ENCODE measurements around the gene KDM6A.

The KDM6A gene

GRCh38 chrX:45128896-45129454, 256.0 kb downstream of the KDM6A start:
- Histone ChIP-seq H3K4me3 (ENCODE audit: low read depth, low read length) (no peak overlapping the region), H2BK120ac (ENCODE audit: insufficient read depth, low read length, poor library complexity) (no peak overlapping the region), H2BK5ac (ENCODE audit: low read depth, low read length, poor library complexity) (no peak overlapping the region), H2AK5ac (ENCODE audit: low read length) (no peak overlapping the region), H4K8ac (ENCODE audit: low read depth, low read length) (no peak overlapping the region), H3K79me1 (ENCODE audit: low read length) (no peaks in the 10 kb centered on the region), H3K18ac (ENCODE audit: low read length) (no peak overlapping the region), H4K91ac (ENCODE audit: low read depth, low read length) (no peak overlapping the region), H3K27me3 (ENCODE audit: insufficient read depth, low read length) (no peaks in the 10 kb centered on the region), H3K4me2 (ENCODE audit: low read length) (no peak overlapping the region), H3K4me1 (ENCODE audit: control insufficient read depth in 1 of 2, insufficient read depth in 2 of 2, low read length in 2 of 2) (no peaks in the 10 kb centered on the region), H4K12ac (ENCODE audit: low read depth, low read length) (no peak overlapping the region), H3K27ac (ENCODE audit: low read depth, low read length) (no peak overlapping the region), H3K14ac (ENCODE audit: low read length) (no peak overlapping the region), H3K9me3 (ENCODE audit: insufficient read depth, low read depth, low read length) (no peaks in the 10 kb centered on the region), H3K9ac (ENCODE audit: low read length) (no peak overlapping the region), H3K4ac (ENCODE audit: low read depth, low read length) (no peak overlapping the region), H2BK12ac (ENCODE audit: low read length) (no peak overlapping the region), H2AFZ (ENCODE audit: insufficient read depth, low read length, poor library complexity) (no peak overlapping the region), H3K23ac (ENCODE audit: low read length) (no peak overlapping the region), H3K79me2 (ENCODE audit: control insufficient read depth, insufficient read depth, low read length, poor library complexity) (no peaks in the 10 kb centered on the region), H3K36me3 (ENCODE audit: control insufficient read depth in 1 of 2, insufficient read depth in 2 of 2, low read length in 2 of 2) (no peaks in the 10 kb centered on the region)
- no CpG with 5 or more reads among the region's 4 CpGs for WGBS (ENCODE audit: extremely low coverage, insufficient coverage, insufficient read length)
- DNase-seq: no peak

- WGBS (ENCODE audit: extremely low coverage, insufficient coverage, insufficient read length): no CpG with 5 or more reads among the region's 3 CpGs
- H3K18ac ChIP-seq (ENCODE audit: low read length): no peak overlapping the region
- H4K12ac ChIP-seq (ENCODE audit: low read depth, low read length): no peak overlapping the region
- H3K9me3 ChIP-seq (ENCODE audit: insufficient read depth, low read depth, low read length): no peaks in the 10 kb centered on the region
- no peak overlapping the region for H3K23ac ChIP-seq (ENCODE audit: low read length)
- H2BK5ac ChIP-seq (ENCODE audit: low read depth, low read length, poor library complexity): no peak overlapping the region
- H3K14ac ChIP-seq (ENCODE audit: low read length): no peak overlapping the region
- H3K79me2 ChIP-seq (ENCODE audit: control insufficient read depth, insufficient read depth, low read length, poor library complexity): no peaks in the 10 kb centered on the region
- H2AFZ ChIP-seq (ENCODE audit: insufficient read depth, low read length, poor library complexity): no peak overlapping the region
- no peak overlapping the region for H3K9ac ChIP-seq (ENCODE audit: low read length)
- no peak overlapping the region for H3K4me3 ChIP-seq (ENCODE audit: low read depth, low read length)
- H3K4me2 ChIP-seq (ENCODE audit: low read length): no peak overlapping the region
- H3K27ac ChIP-seq (ENCODE audit: low read depth, low read length): no peak overlapping the region
- H3K4ac ChIP-seq (ENCODE audit: low read depth, low read length): no peak overlapping the region
- no peaks in the 10 kb centered on the region for H3K27me3 ChIP-seq (ENCODE audit: insufficient read depth, low read length)
- H3K79me1 ChIP-seq (ENCODE audit: low read length): no peaks in the 10 kb centered on the region
- H2BK120ac ChIP-seq (ENCODE audit: insufficient read depth, low read length, poor library complexity): no peak overlapping the region
- DNase-seq: no peak
- H3K36me3 ChIP-seq (ENCODE audit: control insufficient read depth in 1 of 2, insufficient read depth in 2 of 2, low read length in 2 of 2): no peaks in the 10 kb centered on the region
- H2AK5ac ChIP-seq (ENCODE audit: low read length): no peak overlapping the region
- H2BK12ac ChIP-seq (ENCODE audit: low read length): no peak overlapping the region
- H4K91ac ChIP-seq (ENCODE audit: low read depth, low read length): no peak overlapping the region
- H4K8ac ChIP-seq (ENCODE audit: low read depth, low read length): no peak overlapping the region
- H3K4me1 ChIP-seq (ENCODE audit: control insufficient read depth in 1 of 2, insufficient read depth in 2 of 2, low read length in 2 of 2): no peaks in the 10 kb centered on the region
Observed at GRCh38 chrX:45133465-45133864, 260.5 kb downstream of the KDM6A start.

DNA sequence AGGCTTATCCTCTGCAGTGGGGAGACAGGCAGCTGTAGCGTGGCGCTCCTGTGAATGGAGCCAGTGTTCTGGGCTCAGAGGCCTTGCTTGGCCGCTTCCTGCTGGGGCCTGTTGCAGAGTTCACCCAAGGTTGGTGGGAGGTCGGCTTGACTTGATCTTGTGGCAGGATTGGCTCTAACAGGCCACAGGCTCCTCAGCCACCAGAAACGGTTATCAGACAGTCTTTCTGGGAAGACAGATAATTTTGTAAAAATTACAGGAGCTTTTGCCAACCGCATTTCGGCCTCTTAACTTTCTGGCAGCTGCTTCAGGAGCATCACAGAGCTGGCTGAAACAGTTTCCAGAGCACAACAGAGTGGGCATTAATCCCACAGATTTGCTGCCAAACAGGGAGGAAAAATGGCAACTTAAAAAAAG, 261.3 kb downstream of the KDM6A start:
- Histone ChIP-seq H4K91ac (ENCODE audit: low read depth, low read length) (no peak overlapping the region), H3K27me3 (ENCODE audit: insufficient read depth, low read length) (no peaks in the 10 kb centered on the region), H2AK5ac (ENCODE audit: low read length) (no peak overlapping the region), H2BK5ac (ENCODE audit: low read depth, low read length, poor library complexity) (no peak overlapping the region), H3K9me3 (ENCODE audit: insufficient read depth, low read depth, low read length) (no peaks in the 10 kb centered on the region), H3K4me3 (ENCODE audit: low read depth, low read length) (no peak overlapping the region), H3K79me2 (ENCODE audit: control insufficient read depth, insufficient read depth, low read length, poor library complexity) (no peaks in the 10 kb centered on the region), H3K4me1 (ENCODE audit: control insufficient read depth in 1 of 2, insufficient read depth in 2 of 2, low read length in 2 of 2) (no peaks in the 10 kb centered on the region), H4K8ac (ENCODE audit: low read depth, low read length) (no peak overlapping the region), H3K14ac (ENCODE audit: low read length) (no peak overlapping the region), H3K9ac (ENCODE audit: low read length) (no peak overlapping the region), H2AFZ (ENCODE audit: insufficient read depth, low read length, poor library complexity) (no peak overlapping the region), H2BK12ac (ENCODE audit: low read length) (no peak overlapping the region), H3K23ac (ENCODE audit: low read length) (no peak overlapping the region), H3K4ac (ENCODE audit: low read depth, low read length) (no peak overlapping the region), H3K36me3 (ENCODE audit: control insufficient read depth in 1 of 2, insufficient read depth in 2 of 2, low read length in 2 of 2) (no peaks in the 10 kb centered on the region), H4K12ac (ENCODE audit: low read depth, low read length) (no peak overlapping the region), H3K18ac (ENCODE audit: low read length) (no peak overlapping the region), H3K79me1 (ENCODE audit: low read length) (no peaks in the 10 kb centered on the region), H2BK120ac (ENCODE audit: insufficient read depth, low read length, poor library complexity) (no peak overlapping the region), H3K27ac (ENCODE audit: low read depth, low read length) (no peak overlapping the region), H3K4me2 (ENCODE audit: low read length) (no peak overlapping the region)
- no CpG with 5 or more reads among the region's 7 CpGs for WGBS (ENCODE audit: extremely low coverage, insufficient coverage, insufficient read length)
- DNase-seq: no peak

DNA sequence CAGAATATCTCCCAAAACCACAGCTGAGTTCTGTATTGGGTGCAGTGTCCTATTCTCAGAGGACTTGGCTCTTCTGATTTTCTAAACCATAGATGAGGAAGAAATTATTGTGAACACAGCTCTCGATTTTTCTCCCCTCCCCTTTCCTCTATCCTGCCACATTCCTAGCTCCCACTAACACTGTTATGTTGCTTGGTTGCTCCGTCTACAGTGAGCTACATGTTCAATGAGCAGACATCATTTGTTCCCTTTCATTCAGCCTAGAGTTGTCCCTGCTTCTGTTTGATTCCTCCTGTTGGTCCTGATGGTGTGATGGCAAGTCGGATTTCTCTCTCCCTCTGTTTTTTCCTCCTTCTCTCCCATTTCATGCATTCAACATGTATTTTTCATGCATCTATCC, 261.8 kb downstream of the KDM6A start:
- Histone ChIP-seq H3K27ac (ENCODE audit: low read depth, low read length) (no peak overlapping the region), H3K18ac (ENCODE audit: low read length) (no peak overlapping the region), H3K79me1 (ENCODE audit: low read length) (no peaks in the 10 kb centered on the region), H4K8ac (ENCODE audit: low read depth, low read length) (no peak overlapping the region), H3K14ac (ENCODE audit: low read length) (no peak overlapping the region), H2AK5ac (ENCODE audit: low read length) (no peak overlapping the region), H3K9me3 (ENCODE audit: insufficient read depth, low read depth, low read length) (no peaks in the 10 kb centered on the region), H2BK120ac (ENCODE audit: insufficient read depth, low read length, poor library complexity) (no peak overlapping the region), H3K27me3 (ENCODE audit: insufficient read depth, low read length) (no peaks in the 10 kb centered on the region), H4K91ac (ENCODE audit: low read depth, low read length) (no peak overlapping the region), H3K36me3 (ENCODE audit: control insufficient read depth in 1 of 2, insufficient read depth in 2 of 2, low read length in 2 of 2) (no peaks in the 10 kb centered on the region), H3K4me2 (ENCODE audit: low read length) (no peak overlapping the region), H3K4me1 (ENCODE audit: control insufficient read depth in 1 of 2, insufficient read depth in 2 of 2, low read length in 2 of 2) (no peaks in the 10 kb centered on the region), H2AFZ (ENCODE audit: insufficient read depth, low read length, poor library complexity) (no peak overlapping the region), H3K4ac (ENCODE audit: low read depth, low read length) (no peak overlapping the region), H4K12ac (ENCODE audit: low read depth, low read length) (no peak overlapping the region), H3K4me3 (ENCODE audit: low read depth, low read length) (no peak overlapping the region), H2BK12ac (ENCODE audit: low read length) (no peak overlapping the region), H2BK5ac (ENCODE audit: low read depth, low read length, poor library complexity) (no peak overlapping the region), H3K23ac (ENCODE audit: low read length) (no peak overlapping the region), H3K9ac (ENCODE audit: low read length) (no peak overlapping the region), H3K79me2 (ENCODE audit: control insufficient read depth, insufficient read depth, low read length, poor library complexity) (no peaks in the 10 kb centered on the region)
- DNase-seq: no peak
- no CpG with 5 or more reads among the region's 3 CpGs for WGBS (ENCODE audit: extremely low coverage, insufficient coverage, insufficient read length)

Data from trophoblast cell (in vitro differentiated cells and primary cell).